ENCODE data around the gene SH3RF3. TPM values are rescaled to one million over a fixed set of nuclear protein-coding genes. Genes with fewer than 3 reads are reported as not detected.

The SH3RF3 gene
- total RNA-seq, 2 donors from 2014 or later, result 37.4 to 61.7 TPM

DNA sequence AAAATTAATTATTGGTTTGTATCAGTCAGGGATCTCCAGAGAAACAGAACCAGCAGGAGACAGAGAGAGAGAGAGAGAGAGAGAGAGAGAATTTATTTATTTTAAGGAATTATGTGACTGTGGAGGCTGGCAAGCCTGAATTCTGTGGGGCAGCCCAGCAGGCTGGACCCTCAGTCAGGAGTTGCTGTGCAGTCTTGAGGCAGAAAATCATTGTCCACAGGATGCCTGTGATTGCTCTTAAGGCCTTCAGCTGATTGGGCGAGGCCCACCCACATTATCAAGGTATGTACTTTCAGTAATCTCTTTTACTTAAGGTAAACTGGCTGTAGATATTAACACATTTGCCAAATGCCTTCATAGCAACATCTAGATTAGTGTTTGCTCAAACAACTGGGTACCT is 329.5 kb downstream of the SH3RF3 start:
- DNase-seq (ENCODE audit: low spot score), result no peak
- TF ChIP-seq CTCF (IDR thresholded peaks at IDR 0.05), result no peak
- peak overlapping the region; percentile 68 to 77 for H3K27ac ChIP-seq

DNA sequence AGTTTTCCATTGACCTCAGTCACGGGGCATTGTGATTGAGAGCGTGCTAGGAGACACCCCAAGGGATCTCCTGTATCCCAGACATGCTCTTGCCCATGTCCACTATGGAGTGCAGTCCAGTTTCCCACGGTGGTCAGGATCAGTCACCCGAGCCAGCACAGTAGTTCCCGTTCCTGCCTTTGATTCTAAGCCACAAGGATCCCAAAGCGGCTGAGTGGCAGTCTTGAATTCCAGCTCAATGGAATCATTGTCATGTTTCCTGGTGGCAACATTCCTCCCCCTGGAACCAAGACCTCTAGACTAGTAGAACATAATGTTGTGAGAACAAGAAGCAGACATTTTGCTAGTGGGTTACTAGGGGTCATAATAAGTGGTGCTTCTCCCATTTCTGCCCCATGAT is 330.5 kb downstream of the SH3RF3 start:
- H3K9me3 ChIP-seq, result no peaks in the 10 kb centered on the region
- no peak for DNase-seq (ENCODE audit: low spot score)
- no peak overlapping the region for H3K4me3 ChIP-seq
- ATAC-seq (ENCODE audit: insufficient number of reproducible peaks, low FRiP score, low read depth), result peak; percentile 81
- peaks cover 21 to 52% of the 10 kb centered on the region in 2 donors for H3K4me1 ChIP-seq (ENCODE audit: control insufficient read depth in 1 of 2, low read depth in 2 of 2)
- H3K27ac ChIP-seq, result peak overlapping the region; percentile 68 to 77
- no peaks in the 10 kb centered on the region for H3K27me3 ChIP-seq (replicated peaks; ENCODE audit: insufficient read depth)
- H3K36me3 ChIP-seq, result peaks cover 5% of the 10 kb centered on the region
- no peak for TF ChIP-seq CTCF (IDR thresholded peaks at IDR 0.05)

More for the DNA sequence above, 329.5 kb downstream of the SH3RF3 start:
- peaks cover 21 to 52% of the 10 kb centered on the region in 2 donors for H3K4me1 ChIP-seq (ENCODE audit: control insufficient read depth in 1 of 2, low read depth in 2 of 2)
- H3K4me3 ChIP-seq, result no peak overlapping the region
- H3K36me3 ChIP-seq, result peaks cover 5% of the 10 kb centered on the region
- no peaks in the 10 kb centered on the region for H3K9me3 ChIP-seq
- no peak for ATAC-seq (ENCODE audit: insufficient number of reproducible peaks, low FRiP score, low read depth)
- no peaks in the 10 kb centered on the region for H3K27me3 ChIP-seq (replicated peaks; ENCODE audit: insufficient read depth)

GRCh38 chr2:109460553-109461324 is 331.7 kb downstream of the SH3RF3 start:
- no peak for TF ChIP-seq CTCF (IDR thresholded peaks at IDR 0.05)
- Histone ChIP-seq H3K27ac (peak overlapping the region in 1 of 2 donors; percentile 68), H3K4me3 (no peak overlapping the region), H3K9me3 (no peaks in the 10 kb centered on the region), H3K27me3 (replicated peaks; ENCODE audit: insufficient read depth) (no peaks in the 10 kb centered on the region), H3K36me3 (peaks cover 2% of the 10 kb centered on the region), H3K4me1 (ENCODE audit: control insufficient read depth in 1 of 2, low read depth in 2 of 2) (peaks cover 21 to 46% of the 10 kb centered on the region in 2 donors)
- ATAC-seq (ENCODE audit: insufficient number of reproducible peaks, low FRiP score, low read depth) (no peak), DNase-seq (ENCODE audit: low spot score) (no peak)

DNA sequence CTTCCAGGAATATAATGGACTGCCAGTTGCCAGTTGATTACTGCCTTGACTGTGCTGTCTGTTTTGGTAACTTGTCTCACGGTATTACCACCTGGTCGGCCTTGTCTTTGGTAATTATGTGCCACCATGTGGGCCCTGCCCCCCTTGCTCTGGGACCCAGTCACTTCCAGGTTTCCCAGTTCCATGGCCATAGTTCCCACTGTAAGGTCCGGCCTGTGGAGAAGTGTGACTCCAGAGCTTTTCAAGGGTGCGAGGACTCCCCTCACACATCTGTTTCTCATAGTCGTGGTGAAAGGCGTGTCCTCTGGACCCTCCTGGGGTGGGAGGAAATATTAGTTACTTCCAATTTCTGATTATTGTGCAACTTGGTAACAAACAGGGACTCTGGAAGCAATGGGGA is 334.2 kb downstream of the SH3RF3 start:
- no peak overlapping the region for H3K27ac ChIP-seq
- H3K4me1 ChIP-seq (ENCODE audit: control insufficient read depth in 1 of 2, low read depth in 2 of 2), result peaks cover 16 to 36% of the 10 kb centered on the region in 2 donors
- H3K4me3 ChIP-seq, result no peak overlapping the region
- no peak for ATAC-seq (ENCODE audit: insufficient number of reproducible peaks, low FRiP score, low read depth)
- H3K36me3 ChIP-seq, result no peaks in the 10 kb centered on the region
- H3K9me3 ChIP-seq, result no peaks in the 10 kb centered on the region
- TF ChIP-seq CTCF (IDR thresholded peaks at IDR 0.05), result no peak
- no peak for DNase-seq (ENCODE audit: low spot score)
- no peaks in the 10 kb centered on the region for H3K27me3 ChIP-seq (replicated peaks; ENCODE audit: insufficient read depth)

- H3K27ac ChIP-seq, result no peak overlapping the region
- no peak overlapping the region for H3K4me3 ChIP-seq
- no peak for ATAC-seq (ENCODE audit: insufficient number of reproducible peaks, low FRiP score, low read depth)
- no peaks in the 10 kb centered on the region for H3K27me3 ChIP-seq (replicated peaks; ENCODE audit: insufficient read depth)
- no peaks in the 10 kb centered on the region for H3K9me3 ChIP-seq
- DNase-seq (ENCODE audit: low spot score), result no peak
- H3K4me1 ChIP-seq (ENCODE audit: control insufficient read depth in 1 of 2, low read depth in 2 of 2), result peaks cover 9 to 29% of the 10 kb centered on the region in 2 donors
- H3K36me3 ChIP-seq, result no peaks in the 10 kb centered on the region
- TF ChIP-seq CTCF (IDR thresholded peaks at IDR 0.05), result no peak
These were observed 334.9 kb downstream of the SH3RF3 start for GRCh38 chr2:109463891-109464290.

Data from thoracic aorta (tissue), 2 donors.